Measurements from ENCODE around the gene SAMD3.
"Not testable (repeated sequence)": the region's sequence is repeated elsewhere in the genome, so short reads cannot be mapped to it uniquely, and the experiment has no call there.

SAMD3 gene

GRCh38 chr6:130206479-130206878, 16.3 kb downstream of the SAMD3 start:
- Histone ChIP-seq H3K27me3 (ENCODE audit: control insufficient read depth, insufficient read depth, low read length) (no peaks in the 10 kb centered on the region), H3K4me2 (ENCODE audit: low read length) (no peak overlapping the region), H3K9me3 (replicated peaks; ENCODE audit: low read length) (no peaks in the 10 kb centered on the region), H3K36me3 (ENCODE audit: insufficient read depth, low read length) (no peaks in the 10 kb centered on the region), H3K4me3 (ENCODE audit: low read length) (no peak overlapping the region), H3K9ac (ENCODE audit: low read depth, low read length) (no peak overlapping the region), H3K4me1 (ENCODE audit: control insufficient read depth, insufficient read depth, low read length) (no peaks in the 10 kb centered on the region)

- H3K27me3 ChIP-seq (ENCODE audit: control insufficient read depth, insufficient read depth, low read length), result no peaks in the 10 kb centered on the region
- no peak overlapping the region for H3K9ac ChIP-seq (ENCODE audit: low read depth, low read length)
- H3K4me3 ChIP-seq (ENCODE audit: low read length), result no peak overlapping the region
- H3K4me1 ChIP-seq (ENCODE audit: control insufficient read depth, insufficient read depth, low read length), result no peaks in the 10 kb centered on the region
- no peak overlapping the region for H3K4me2 ChIP-seq (ENCODE audit: low read length)
- no peaks in the 10 kb centered on the region for H3K9me3 ChIP-seq (replicated peaks; ENCODE audit: low read length)
- no peaks in the 10 kb centered on the region for H3K36me3 ChIP-seq (ENCODE audit: insufficient read depth, low read length)
Observed at GRCh38 chr6:130204322-130204721, 18.4 kb downstream of the SAMD3 start.

DNA sequence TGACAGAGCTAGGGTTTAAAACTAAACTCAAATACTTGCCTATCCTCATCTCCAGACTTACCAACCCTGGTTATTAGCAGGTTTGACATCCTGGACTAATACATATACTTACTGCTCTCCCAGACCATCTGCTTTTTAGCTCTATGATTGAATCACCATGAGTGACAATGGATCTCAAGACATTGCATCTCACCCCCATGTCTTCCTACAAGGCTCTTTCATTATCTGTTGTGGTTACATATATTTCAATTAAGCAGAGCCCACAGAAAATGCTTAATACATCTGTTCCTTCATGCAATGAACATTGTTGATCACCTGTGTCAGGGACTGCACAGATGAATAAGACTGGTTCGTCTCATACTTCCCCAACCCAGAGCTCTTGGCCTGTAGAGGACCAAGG, 19.4 kb downstream of the SAMD3 start:
- H3K27me3 ChIP-seq (ENCODE audit: control insufficient read depth, insufficient read depth, low read length), result no peaks in the 10 kb centered on the region
- H3K4me2 ChIP-seq (ENCODE audit: low read length), result no peak overlapping the region
- no peaks in the 10 kb centered on the region for H3K9me3 ChIP-seq (replicated peaks; ENCODE audit: low read length)
- no peak overlapping the region for H3K4me3 ChIP-seq (ENCODE audit: low read length)
- H3K4me1 ChIP-seq (ENCODE audit: control insufficient read depth, insufficient read depth, low read length), result no peaks in the 10 kb centered on the region
- H3K36me3 ChIP-seq (ENCODE audit: insufficient read depth, low read length), result no peaks in the 10 kb centered on the region
- no peak overlapping the region for H3K9ac ChIP-seq (ENCODE audit: low read depth, low read length)

GRCh38 chr6:130202782-130203181, 20.0 kb downstream of the SAMD3 start:
- H3K4me2 ChIP-seq (ENCODE audit: low read length), result no peak overlapping the region
- no peaks in the 10 kb centered on the region for H3K4me1 ChIP-seq (ENCODE audit: control insufficient read depth, insufficient read depth, low read length)
- no peaks in the 10 kb centered on the region for H3K9me3 ChIP-seq (replicated peaks; ENCODE audit: low read length)
- H3K9ac ChIP-seq (ENCODE audit: low read depth, low read length), result no peak overlapping the region
- H3K27me3 ChIP-seq (ENCODE audit: control insufficient read depth, insufficient read depth, low read length), result no peaks in the 10 kb centered on the region
- no peaks in the 10 kb centered on the region for H3K36me3 ChIP-seq (ENCODE audit: insufficient read depth, low read length)
- H3K4me3 ChIP-seq (ENCODE audit: low read length), result no peak overlapping the region

- Histone ChIP-seq H3K9ac (ENCODE audit: low read depth, low read length) (no peak overlapping the region), H3K9me3 (replicated peaks; ENCODE audit: low read length) (no peaks in the 10 kb centered on the region), H3K27me3 (ENCODE audit: control insufficient read depth, insufficient read depth, low read length) (no peaks in the 10 kb centered on the region), H3K36me3 (ENCODE audit: insufficient read depth, low read length) (no peaks in the 10 kb centered on the region), H3K4me1 (ENCODE audit: control insufficient read depth, insufficient read depth, low read length) (no peaks in the 10 kb centered on the region), H3K4me2 (ENCODE audit: low read length) (no peak overlapping the region), H3K4me3 (ENCODE audit: low read length) (no peak overlapping the region)
Observed at GRCh38 chr6:130200020-130200419, 22.7 kb downstream of the SAMD3 start.

- H3K27me3 ChIP-seq (ENCODE audit: control insufficient read depth, insufficient read depth, low read length), result no peaks in the 10 kb centered on the region
- H3K36me3 ChIP-seq (ENCODE audit: insufficient read depth, low read length), result no peaks in the 10 kb centered on the region
- no peak overlapping the region for H3K4me3 ChIP-seq (ENCODE audit: low read length)
- H3K9ac ChIP-seq (ENCODE audit: low read depth, low read length), result no peak overlapping the region
- no peak overlapping the region for H3K4me2 ChIP-seq (ENCODE audit: low read length)
- H3K4me1 ChIP-seq (ENCODE audit: control insufficient read depth, insufficient read depth, low read length), result no peaks in the 10 kb centered on the region
- H3K9me3 ChIP-seq (replicated peaks; ENCODE audit: low read length), result no peaks in the 10 kb centered on the region
Observed at GRCh38 chr6:130198483-130199035, 24.2 kb downstream of the SAMD3 start.

DNA sequence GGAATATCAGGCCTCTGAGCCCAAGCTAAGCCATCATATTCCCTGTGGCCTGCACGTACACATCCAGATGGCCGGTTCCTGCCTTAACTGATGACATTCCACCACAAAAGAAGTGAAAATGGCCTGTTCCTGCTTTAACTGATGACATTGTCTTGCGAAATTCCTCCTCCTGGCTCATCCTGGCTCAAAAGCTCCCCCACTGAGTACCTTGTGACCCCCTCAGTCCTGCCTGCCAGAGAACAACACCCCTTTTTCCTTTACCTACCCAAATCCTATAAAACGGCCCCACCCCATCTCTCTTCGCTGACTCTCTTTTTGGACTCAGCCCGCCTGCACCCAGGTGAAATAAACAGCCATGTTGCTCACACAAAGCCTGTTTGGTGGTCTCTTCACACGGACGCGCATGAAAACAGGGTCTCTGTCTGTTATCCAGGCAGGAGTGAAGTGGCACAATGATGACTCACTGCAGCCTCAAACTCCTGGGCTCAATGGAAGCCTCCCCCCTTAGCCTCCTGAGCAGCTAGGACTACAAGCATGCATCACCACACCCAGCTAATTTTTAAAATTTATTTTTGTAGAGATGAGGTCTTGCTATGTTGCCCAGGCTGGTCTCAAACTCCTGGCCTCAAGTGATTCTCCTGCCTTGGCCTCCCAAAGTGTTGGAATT, 24.8 kb downstream of the SAMD3 start:
- H3K9ac ChIP-seq (ENCODE audit: low read depth, low read length); H3K4me2 ChIP-seq (ENCODE audit: low read length); H3K27me3 ChIP-seq (ENCODE audit: control insufficient read depth, insufficient read depth, low read length); H3K9me3 ChIP-seq (replicated peaks; ENCODE audit: low read length); H3K4me1 ChIP-seq (ENCODE audit: control insufficient read depth, insufficient read depth, low read length); H3K4me3 ChIP-seq (ENCODE audit: low read length); H3K36me3 ChIP-seq (ENCODE audit: insufficient read depth, low read length): not testable (repeated sequence)

- not testable (repeated sequence) for H3K27me3 ChIP-seq (ENCODE audit: control insufficient read depth, insufficient read depth, low read length); H3K4me1 ChIP-seq (ENCODE audit: control insufficient read depth, insufficient read depth, low read length); H3K4me3 ChIP-seq (ENCODE audit: low read length); H3K4me2 ChIP-seq (ENCODE audit: low read length); H3K36me3 ChIP-seq (ENCODE audit: insufficient read depth, low read length); H3K9ac ChIP-seq (ENCODE audit: low read depth, low read length); H3K9me3 ChIP-seq (replicated peaks; ENCODE audit: low read length)
Observed at GRCh38 chr6:130194434-130194833, 28.3 kb downstream of the SAMD3 start.

DNA sequence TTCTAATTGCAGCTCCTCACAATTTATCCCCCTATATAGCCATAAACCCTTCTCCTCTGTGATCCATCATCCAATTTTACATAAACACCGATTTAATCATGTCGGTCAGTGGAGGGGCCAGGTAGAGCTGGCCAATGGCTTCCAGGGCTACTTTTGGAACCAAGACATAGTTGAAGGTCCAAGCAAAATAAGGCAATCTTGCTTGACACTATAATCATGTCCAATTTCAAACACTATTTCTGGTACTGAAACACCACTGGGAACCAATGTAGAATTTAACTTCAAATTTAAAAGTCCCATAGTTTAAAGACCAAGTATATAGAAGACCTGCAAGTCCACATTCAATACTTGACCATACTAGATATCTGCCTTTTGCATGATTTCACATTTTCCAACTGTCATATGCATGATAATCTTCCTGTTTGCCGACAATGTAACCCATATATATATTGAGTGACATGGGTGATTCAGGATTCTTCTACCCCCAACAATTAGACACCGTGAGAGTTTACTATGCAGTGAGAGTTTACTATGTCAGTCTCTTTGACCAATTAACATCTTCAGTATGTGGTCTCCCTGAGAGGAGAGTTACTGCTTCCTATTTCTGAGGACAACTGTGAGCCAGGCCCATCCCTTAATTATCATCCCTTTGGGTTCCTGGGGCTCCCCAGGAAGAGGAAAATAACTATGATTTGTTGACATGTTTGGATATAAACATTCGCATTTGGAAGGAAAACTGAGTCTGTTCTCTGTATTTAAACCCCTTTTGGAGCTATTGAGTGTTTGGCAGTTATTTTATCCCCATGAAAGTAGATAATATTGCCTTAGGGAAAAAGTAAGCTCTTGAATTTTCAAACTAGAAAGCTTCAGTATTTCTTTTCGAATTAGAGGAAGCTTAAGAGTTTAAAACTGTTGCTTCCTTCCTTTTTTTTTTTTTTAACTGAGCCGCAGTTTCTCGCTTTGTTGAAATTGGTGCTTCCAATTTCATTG, 31.8 kb downstream of the SAMD3 start:
- no peak overlapping the region for H3K9ac ChIP-seq (ENCODE audit: low read depth, low read length)
- no peak overlapping the region for H3K4me3 ChIP-seq (ENCODE audit: low read length)
- no peaks in the 10 kb centered on the region for H3K4me1 ChIP-seq (ENCODE audit: control insufficient read depth, insufficient read depth, low read length)
- H3K36me3 ChIP-seq (ENCODE audit: insufficient read depth, low read length), result no peaks in the 10 kb centered on the region
- H3K4me2 ChIP-seq (ENCODE audit: low read length), result no peak overlapping the region
- no peaks in the 10 kb centered on the region for H3K27me3 ChIP-seq (ENCODE audit: control insufficient read depth, insufficient read depth, low read length)
- no peaks in the 10 kb centered on the region for H3K9me3 ChIP-seq (replicated peaks; ENCODE audit: low read length)

- Histone ChIP-seq H3K4me1 (ENCODE audit: control insufficient read depth, insufficient read depth, low read length) (no peaks in the 10 kb centered on the region), H3K4me3 (ENCODE audit: low read length) (no peak overlapping the region), H3K36me3 (ENCODE audit: insufficient read depth, low read length) (no peaks in the 10 kb centered on the region), H3K9me3 (replicated peaks; ENCODE audit: low read length) (no peaks in the 10 kb centered on the region), H3K4me2 (ENCODE audit: low read length) (no peak overlapping the region), H3K9ac (ENCODE audit: low read depth, low read length) (no peak overlapping the region), H3K27me3 (ENCODE audit: control insufficient read depth, insufficient read depth, low read length) (no peaks in the 10 kb centered on the region)
Observed at GRCh38 chr6:130189531-130190397, 33.0 kb downstream of the SAMD3 start.

Data from skeletal muscle satellite cell (primary cell).